ENCODE measurements around the gene TMEM121.

GRCh38 chr14:105490572-105491365 is 35.6 kb upstream of the TMEM121 start, which contains the start of gene TEDC1:
- TF ChIP-seq CTCF (IDR thresholded peaks at IDR 0.05) (peak; percentile 82), EZH2 (IDR thresholded peaks at IDR 0.05; ENCODE audit: borderline replicate concordance, insufficient read depth, low read depth, low read length, poor library complexity, severe bottlenecking) (peak; percentile 80)
